GM04504 (cell line): ENCODE measurements around the gene LHPP.
"Not testable (repeated sequence)": the region's sequence is repeated elsewhere in the genome, so short reads cannot be mapped to it uniquely, and the experiment has no call there.

ENCODE experiments used
- DNase-seq: peaks from one replicate; pipeline ENCODE4 v3.0.0-alpha.2; 2012; ENCODE audit warnings: low read depth

Gene LHPP

GRCh38 chr10:124537166-124537725 lies 75.6 kb downstream of the LHPP start:
- DNase-seq, result no peak

GRCh38 chr10:124537891-124538290 lies 76.3 kb downstream of the LHPP start:
- no peak for DNase-seq

GRCh38 chr10:124538706-124539105 lies 77.1 kb downstream of the LHPP start:
- DNase-seq, result no peak

GRCh38 chr10:124539935-124540641 lies 78.5 kb downstream of the LHPP start:
- no peak for DNase-seq

- DNase-seq, result no peak
Observed at GRCh38 chr10:124541076-124541903, 79.7 kb downstream of the LHPP start.

DNA sequence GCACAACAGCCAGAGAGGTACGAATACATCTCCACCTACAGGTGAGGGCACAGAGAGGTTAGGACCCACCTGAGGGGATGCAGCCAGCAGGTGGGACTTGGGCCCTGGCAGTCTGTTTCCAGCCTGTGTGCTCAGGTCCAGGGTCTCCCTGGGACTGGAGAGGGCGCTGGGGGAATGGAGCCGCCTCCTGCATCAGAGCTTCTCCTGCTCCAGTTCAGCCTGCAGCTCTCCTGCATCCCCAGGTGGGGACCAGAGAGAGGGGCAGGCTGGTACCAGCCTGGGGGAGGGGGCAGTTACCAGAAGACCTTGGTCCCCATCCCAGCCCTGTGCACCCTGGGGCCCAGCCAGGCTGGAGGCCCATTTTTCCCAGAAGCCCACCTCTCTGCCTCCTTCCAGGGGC lies 80.7 kb downstream of the LHPP start:
- DNase-seq, result no peak

DNA sequence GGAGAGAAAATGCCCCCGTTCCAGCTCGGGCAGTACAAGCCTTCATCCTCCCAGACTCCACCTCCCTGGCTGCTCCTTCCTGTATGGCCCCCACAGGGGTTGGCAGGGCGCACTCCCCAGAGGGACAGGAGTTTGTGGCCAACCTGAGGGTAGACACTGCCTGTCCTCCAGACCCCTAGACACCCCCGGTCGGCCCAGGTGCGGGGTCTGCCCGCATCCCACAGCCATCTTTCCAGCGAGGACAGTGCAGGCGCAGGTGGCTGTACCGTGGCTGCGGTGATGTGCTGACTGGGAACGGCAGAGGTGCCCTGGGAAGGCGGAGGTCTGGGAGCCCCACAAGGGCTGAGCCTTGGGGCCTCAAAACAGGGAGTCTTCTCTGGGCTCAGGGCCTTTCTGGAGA lies 81.5 kb downstream of the LHPP start:
- no peak for DNase-seq

GRCh38 chr10:124543971-124544370 lies 82.3 kb downstream of the LHPP start:
- DNase-seq, result no peak

GRCh38 chr10:124544711-124545110 lies 83.1 kb downstream of the LHPP start:
- DNase-seq, result no peak

DNA sequence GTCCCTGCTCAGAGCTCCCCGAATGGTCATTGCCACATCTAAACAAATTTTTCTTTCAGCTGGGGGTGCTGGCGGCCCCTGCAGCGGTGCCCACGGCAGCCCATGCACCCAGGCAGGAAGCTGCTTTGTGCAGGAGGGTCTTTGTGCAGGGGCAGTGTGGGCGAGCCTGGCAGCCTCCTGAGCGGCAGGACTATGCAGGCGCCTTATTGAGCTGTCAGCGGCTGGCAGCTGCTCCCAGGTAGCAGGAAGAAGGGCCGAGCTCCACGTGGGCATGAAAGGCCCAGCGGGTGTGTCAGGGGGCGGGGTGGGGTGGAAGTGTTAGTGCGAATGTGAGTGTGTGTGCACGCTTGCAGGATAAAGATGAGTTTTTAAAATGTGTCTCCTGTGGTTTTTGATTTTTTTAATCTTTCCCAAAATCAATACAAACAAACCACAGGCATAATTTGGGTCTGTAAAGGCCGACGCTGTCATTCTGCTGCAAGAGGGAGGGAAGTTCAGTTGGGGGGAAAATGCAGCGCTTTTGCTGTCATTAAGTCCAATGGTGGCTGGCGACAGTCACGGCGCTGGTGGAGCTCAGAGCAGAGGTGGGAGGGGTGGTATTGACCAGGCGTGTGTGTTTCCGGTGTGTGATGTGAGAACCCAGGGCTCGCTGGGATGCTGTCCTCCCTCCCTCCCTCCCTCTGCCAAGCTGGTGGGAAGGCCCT lies 83.9 kb downstream of the LHPP start:
- DNase-seq, result no peak

GRCh38 chr10:124546055-124546369 lies 84.4 kb downstream of the LHPP start:
- no peak for DNase-seq

DNA sequence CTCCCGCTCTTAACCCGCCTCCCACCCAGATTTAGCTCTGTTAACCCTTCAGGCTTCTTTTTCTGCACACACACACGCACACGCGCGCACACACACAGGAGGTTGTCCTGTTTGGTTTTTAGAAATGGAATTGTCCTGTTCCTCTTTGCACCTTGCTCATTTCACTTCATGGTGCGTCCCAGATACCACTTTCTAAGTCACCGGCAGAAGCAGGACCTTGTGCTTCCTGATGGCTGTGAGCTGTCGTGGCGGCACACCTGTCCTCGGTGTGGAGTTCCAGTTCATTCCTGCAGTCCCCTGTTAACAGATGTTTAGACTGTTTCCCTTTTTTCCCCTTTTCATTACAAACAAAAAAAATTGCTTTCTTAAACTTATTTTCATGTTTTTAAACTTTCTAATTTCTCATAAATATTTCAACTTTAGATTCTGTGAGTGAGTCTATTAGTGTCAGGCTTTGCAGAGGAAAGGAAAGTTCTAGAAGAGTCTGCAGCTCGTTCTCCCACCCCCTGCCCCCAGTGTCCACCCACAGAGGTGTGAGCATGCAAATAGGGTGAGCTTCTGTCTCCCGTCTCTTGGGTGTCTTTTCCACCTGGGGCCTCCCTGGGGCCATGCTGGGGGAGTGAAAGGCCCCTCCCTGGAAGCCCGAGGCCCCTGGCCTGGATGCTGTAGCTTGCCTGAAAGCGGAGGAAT lies 85.5 kb downstream of the LHPP start:
- no peak for DNase-seq

- DNase-seq, result no peak
Observed at GRCh38 chr10:124547647-124548168, 86.1 kb downstream of the LHPP start.

GRCh38 chr10:124549171-124549570 lies 87.5 kb downstream of the LHPP start:
- DNase-seq, result not testable (repeated sequence)

DNA sequence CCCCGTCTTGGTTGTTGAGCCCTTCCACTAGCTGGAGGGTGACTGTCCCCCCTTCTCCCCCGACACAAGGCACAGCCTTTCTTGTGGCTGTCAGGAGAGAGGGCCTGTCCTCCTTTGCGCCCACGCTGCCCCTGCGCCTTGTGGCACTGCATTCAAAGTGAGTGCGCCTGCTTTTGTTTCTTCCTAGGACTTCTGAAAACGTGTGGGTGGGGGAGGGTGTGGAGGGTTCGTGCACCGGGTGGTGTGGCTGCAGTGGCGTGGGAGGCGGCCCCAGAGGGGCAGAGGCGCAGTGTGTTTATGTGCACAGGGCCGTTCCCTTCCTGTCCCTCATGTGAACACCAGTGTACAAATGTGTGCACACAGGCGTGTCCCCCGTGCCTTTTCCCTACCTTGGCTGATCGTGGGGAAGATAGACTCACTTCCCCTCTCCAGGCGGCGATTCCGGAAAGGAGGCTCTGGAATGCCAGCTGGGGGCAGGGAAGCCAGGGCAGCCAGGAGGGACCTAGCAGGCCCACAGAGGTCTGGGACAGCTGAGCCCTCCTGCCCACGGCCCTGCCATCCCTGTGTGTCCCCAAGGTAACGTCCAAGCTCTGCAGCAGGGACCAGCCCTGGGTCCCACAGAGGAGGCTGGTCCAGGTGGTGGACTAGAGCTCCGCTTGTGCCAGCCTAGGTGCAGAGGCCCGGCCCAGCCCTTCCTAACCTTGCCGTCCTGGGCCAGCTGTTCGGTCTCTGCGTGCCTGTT lies 88.8 kb downstream of the LHPP start:
- no peak for DNase-seq

DNA sequence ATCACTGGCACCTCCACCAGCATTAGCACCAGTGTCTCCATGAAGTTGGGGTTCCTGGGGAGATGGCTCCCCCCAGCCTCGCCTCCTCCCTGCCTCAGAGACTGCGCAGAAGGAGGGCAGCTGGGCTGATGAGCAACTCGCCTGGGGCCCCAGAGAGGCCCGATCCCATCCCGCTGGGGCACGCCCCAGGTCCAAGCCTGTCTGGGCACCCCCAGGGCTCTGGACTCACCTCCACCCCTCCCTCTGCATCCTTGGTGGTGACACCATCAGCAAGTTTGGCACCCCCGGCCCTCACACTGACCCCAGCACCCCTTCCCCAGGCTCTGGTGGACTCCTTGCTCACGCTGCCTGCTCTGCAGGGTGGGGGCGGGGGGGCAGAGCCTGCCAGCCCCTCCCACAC lies 89.5 kb downstream of the LHPP start:
- no peak for DNase-seq

DNA sequence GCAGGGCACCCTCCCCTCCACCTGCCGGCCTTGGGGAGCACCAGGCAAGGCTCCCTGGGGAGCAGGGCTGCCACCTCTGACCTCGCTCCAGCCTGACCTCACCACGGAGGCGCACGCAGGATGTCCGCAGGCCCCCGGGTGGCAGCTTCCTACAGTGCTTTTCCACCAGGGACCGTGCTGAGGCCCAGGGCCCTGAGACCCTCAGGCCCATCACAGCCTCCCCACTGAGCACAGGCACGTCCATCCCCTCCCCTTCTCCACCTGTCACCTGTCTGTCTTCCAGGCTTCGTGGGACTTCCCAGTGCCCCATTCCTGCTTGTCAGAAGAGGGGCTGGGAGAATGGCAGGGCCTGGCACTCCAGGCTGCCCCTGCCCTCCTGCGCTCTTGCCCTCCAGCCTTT lies 90.1 kb downstream of the LHPP start:
- no peak for DNase-seq

- DNase-seq, result no peak
Observed at GRCh38 chr10:124552691-124553276, 91.2 kb downstream of the LHPP start.

GRCh38 chr10:124554085-124554858 lies 92.6 kb downstream of the LHPP start:
- no peak for DNase-seq

GRCh38 chr10:124557167-124557566 lies 95.5 kb downstream of the LHPP start:
- DNase-seq, result no peak
